ENCODE data around the gene PFKFB4. TPM values are rescaled to one million over a fixed set of nuclear protein-coding genes. Genes with fewer than 3 reads are reported as not detected.

Gene PFKFB4
- polyA plus RNA-seq, 1 donor = 17.3 TPM

DNA sequence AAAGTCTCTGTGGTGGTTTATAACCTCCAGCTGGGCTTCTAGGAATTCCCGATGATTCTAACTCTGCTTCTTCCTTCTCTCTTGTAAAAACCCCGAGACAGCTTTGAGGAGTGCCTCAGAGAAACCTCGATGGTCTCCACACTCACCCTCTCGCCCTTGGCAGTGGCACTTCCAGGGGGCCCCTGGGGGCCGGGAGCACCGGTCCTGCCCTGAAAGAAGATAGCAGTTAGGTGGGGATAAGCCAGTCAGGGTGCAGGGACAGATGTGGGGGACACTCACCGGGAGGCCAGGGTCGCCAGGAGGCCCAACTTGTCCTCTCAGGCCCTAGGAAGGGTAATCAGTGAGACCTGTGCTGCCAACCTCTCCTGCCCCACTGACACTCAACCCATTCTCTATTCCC lies 28.8 kb upstream of the PFKFB4 start:
- Histone ChIP-seq H3K4me3 (ENCODE audit: low read length) (no peak overlapping the region), H3K27me3 (ENCODE audit: control insufficient read depth, insufficient read depth, low read length) (peaks cover 2% of the 10 kb centered on the region), H3K36me3 (ENCODE audit: control insufficient read depth, insufficient read depth, low read length) (peaks cover 33% of the 10 kb centered on the region), H3K4me1 (ENCODE audit: control insufficient read depth, insufficient read depth, low read length) (no peaks in the 10 kb centered on the region), H3K27ac (ENCODE audit: low read length) (no peak overlapping the region), H3K9me3 (ENCODE audit: control insufficient read depth, low read depth, low read length) (no peaks in the 10 kb centered on the region)
- no CpG with 5 or more reads among the region's 8 CpGs for WGBS (ENCODE audit: insufficient coverage, low lambda C conversion rate)
- no peak for DNase-seq

DNA sequence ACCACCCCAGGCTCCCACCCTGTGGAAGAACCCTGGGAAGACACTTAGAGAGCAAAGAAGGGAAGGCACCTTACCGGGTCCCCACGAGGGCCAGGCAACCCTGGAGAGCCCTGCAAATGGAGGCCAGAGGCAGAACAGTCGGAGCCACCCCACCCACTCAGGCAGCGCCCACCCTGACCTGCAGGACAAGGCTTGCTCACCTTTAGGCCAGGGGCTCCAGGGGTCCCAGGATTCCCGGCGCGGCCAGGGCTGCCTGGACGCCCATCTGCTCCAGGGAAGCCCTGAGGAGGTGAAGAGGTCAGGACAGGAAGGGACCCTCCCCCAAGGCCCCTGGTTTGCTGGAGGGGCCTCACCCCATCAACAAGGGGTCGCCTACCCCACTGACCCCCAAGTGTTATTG lies 28.2 kb upstream of the PFKFB4 start:
- Histone ChIP-seq H3K4me3 (ENCODE audit: low read length) (no peak overlapping the region), H3K9me3 (ENCODE audit: control insufficient read depth, low read depth, low read length) (no peaks in the 10 kb centered on the region), H3K27ac (ENCODE audit: low read length) (no peak overlapping the region), H3K36me3 (ENCODE audit: control insufficient read depth, insufficient read depth, low read length) (peaks cover 34% of the 10 kb centered on the region), H3K27me3 (ENCODE audit: control insufficient read depth, insufficient read depth, low read length) (peaks cover 2% of the 10 kb centered on the region), H3K4me1 (ENCODE audit: control insufficient read depth, insufficient read depth, low read length) (no peaks in the 10 kb centered on the region)
- WGBS (ENCODE audit: insufficient coverage, low lambda C conversion rate) = no CpG with 5 or more reads among the region's 9 CpGs
- no peak for DNase-seq

DNA sequence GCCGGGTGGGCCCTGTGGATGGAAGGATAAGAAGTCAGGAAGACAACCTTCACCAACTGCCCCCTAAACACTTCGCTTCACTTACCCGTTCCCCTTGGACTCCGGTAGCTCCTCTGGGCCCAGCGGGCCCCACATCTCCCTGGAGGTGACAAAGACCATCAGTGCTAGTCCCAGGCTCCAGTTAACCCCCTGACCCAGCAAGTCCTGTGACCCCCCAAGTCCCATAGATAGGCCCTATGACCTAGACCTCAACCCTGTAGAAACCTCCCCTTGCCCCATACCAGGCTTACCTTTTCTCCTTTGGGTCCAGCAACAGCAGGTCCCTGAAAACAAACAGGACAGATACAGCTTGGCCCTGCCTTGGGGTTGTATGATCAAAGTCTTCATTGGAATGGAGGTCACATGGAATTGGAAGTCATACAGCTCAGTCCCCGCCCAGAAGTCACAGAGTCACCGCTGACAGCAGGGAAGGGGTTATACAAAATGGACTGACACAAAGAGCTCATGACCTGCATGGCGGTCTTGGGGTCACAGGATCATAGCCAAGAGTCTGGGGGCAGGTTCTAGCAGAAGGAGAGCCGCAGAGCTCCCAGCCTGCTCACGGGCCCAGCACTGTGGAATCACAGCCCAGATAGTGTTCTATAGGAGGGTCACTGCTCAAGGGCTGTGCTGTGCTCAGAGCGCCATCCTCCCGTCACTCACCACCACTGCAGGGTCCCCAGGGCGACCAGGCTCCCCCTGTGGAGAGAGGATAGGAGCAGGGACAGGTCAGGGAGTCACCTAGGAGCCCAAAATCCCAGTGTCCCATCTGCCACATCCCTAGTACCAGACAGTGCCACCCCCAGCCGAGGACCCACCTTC lies 25.2 kb upstream of the PFKFB4 start:
- Histone ChIP-seq H3K9me3 (ENCODE audit: control insufficient read depth, low read depth, low read length) (no peaks in the 10 kb centered on the region), H3K4me3 (ENCODE audit: low read length) (no peak overlapping the region), H3K27ac (ENCODE audit: low read length) (no peak overlapping the region), H3K4me1 (ENCODE audit: control insufficient read depth, insufficient read depth, low read length) (no peaks in the 10 kb centered on the region), H3K36me3 (ENCODE audit: control insufficient read depth, insufficient read depth, low read length) (peaks cover 28% of the 10 kb centered on the region), H3K27me3 (ENCODE audit: control insufficient read depth, insufficient read depth, low read length) (no peaks in the 10 kb centered on the region)
- WGBS (ENCODE audit: insufficient coverage, low lambda C conversion rate) = no CpG with 5 or more reads among the region's 14 CpGs
- no peak for DNase-seq

DNA sequence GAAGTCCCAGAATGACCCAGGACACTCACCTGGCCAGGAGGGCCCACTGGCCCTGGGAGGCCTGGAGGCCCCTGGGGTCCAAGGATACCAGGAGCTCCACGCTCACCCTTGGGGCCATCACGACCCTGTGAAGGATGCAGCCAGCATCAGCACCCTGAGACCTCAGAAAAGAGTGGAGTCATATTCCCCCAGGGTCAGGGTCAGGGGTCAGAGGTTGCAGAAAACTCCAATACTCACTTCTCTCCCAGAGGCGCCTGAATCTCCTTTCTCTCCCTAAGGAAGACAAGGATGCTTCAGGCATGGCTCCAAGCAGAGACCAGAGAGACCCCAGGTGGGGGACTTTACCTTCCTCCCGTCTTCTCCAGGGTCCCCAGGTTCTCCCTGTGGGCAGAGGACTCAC lies 20.0 kb upstream of the PFKFB4 start:
- Histone ChIP-seq H3K27me3 (ENCODE audit: control insufficient read depth, insufficient read depth, low read length) (no peaks in the 10 kb centered on the region), H3K4me3 (ENCODE audit: low read length) (no peak overlapping the region), H3K9me3 (ENCODE audit: control insufficient read depth, low read depth, low read length) (no peaks in the 10 kb centered on the region), H3K36me3 (ENCODE audit: control insufficient read depth, insufficient read depth, low read length) (peaks cover 12% of the 10 kb centered on the region), H3K27ac (ENCODE audit: low read length) (no peak overlapping the region), H3K4me1 (ENCODE audit: control insufficient read depth, insufficient read depth, low read length) (peaks cover 15% of the 10 kb centered on the region)
- WGBS (ENCODE audit: insufficient coverage, low lambda C conversion rate) = no CpG with 5 or more reads among the region's 4 CpGs
- DNase-seq = no peak

DNA sequence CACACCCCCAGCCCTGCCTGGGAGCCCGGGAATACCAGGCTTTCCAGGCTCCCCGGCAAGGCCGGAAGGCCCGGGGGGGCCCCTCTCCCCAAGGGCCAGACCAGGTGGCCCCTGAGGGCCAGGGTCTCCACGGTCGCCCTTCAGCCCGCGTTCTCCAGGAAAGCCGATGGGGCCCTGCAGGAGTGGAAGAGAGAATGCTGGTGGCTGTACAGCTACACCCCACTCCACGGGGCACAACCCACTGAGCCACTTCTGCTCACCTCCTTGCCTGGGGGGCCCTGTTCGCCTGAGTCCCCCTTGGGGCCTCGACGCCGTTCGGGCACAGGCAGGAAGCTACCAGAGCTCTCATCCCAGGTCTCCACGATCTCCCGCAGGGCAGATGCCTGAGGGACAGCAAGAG lies 18.8 kb upstream of the PFKFB4 start:
- Histone ChIP-seq H3K4me1 (ENCODE audit: control insufficient read depth, insufficient read depth, low read length) (peaks cover 15% of the 10 kb centered on the region), H3K36me3 (ENCODE audit: control insufficient read depth, insufficient read depth, low read length) (peaks cover 8% of the 10 kb centered on the region), H3K4me3 (ENCODE audit: low read length) (no peak overlapping the region), H3K27ac (ENCODE audit: low read length) (no peak overlapping the region), H3K27me3 (ENCODE audit: control insufficient read depth, insufficient read depth, low read length) (no peaks in the 10 kb centered on the region), H3K9me3 (ENCODE audit: control insufficient read depth, low read depth, low read length) (no peaks in the 10 kb centered on the region)
- no CpG with 5 or more reads among the region's 17 CpGs for WGBS (ENCODE audit: insufficient coverage, low lambda C conversion rate)
- no peak for DNase-seq

DNA sequence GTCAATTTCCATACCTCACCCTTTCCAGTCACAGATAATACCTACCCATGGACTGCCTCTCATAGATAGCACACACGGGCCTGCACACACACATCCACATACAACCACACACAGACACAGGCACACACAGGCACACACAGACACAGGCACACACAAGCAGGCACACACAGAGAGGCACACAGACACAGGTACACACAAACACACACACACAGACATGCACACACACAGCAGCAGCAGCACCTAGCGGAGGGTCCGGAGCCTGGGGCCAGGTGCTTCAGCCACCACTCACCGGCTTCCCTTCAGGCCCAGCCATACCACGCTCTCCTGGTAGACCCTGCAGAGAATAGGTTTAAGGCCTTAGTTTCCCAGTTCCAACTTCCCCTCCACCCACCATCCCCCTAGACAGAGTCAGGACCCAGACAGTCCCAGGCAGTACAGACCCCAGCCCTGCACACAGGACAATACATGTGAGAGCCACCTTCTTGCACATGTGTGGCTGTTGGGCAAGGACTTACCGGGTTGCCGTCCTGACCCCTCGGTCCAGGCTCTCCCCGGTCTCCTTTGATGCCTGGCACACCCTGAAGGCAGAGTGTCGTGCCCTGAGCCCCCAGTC lies 17.5 kb upstream of the PFKFB4 start:
- DNase-seq = no peak
- H3K36me3 ChIP-seq (ENCODE audit: control insufficient read depth, insufficient read depth, low read length) = peaks cover 7% of the 10 kb centered on the region
- WGBS (ENCODE audit: insufficient coverage, low lambda C conversion rate) = no CpG with 5 or more reads among the region's 10 CpGs

DNA sequence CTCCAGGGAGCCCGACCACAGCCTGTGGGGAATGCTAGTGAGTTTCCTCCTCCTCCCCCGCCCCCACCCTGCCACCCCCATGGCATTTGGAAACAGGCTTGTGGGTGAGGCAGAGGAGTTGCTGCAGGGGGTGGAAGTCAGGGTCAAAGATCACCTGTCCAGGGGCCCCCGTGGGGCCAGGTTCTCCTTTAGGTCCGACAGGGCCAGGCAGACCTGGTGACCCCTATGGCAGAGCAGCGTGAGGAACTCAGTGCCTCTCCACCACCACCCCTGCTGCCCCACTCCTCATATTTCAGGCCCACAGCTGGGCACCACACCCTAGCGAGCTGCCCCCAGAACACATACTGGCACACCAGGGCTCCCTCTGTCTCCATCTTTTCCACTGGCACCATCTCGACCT lies 15.9 kb upstream of the PFKFB4 start:
- WGBS (ENCODE audit: insufficient coverage, low lambda C conversion rate) = no CpG with 5 or more reads among the region's 7 CpGs
- no peaks in the 10 kb centered on the region for H3K27me3 ChIP-seq (ENCODE audit: control insufficient read depth, insufficient read depth, low read length)
- peaks cover 15% of the 10 kb centered on the region for H3K4me1 ChIP-seq (ENCODE audit: control insufficient read depth, insufficient read depth, low read length)
- no peaks in the 10 kb centered on the region for H3K9me3 ChIP-seq (ENCODE audit: control insufficient read depth, low read depth, low read length)
- peaks cover 7% of the 10 kb centered on the region for H3K36me3 ChIP-seq (ENCODE audit: control insufficient read depth, insufficient read depth, low read length)
- no peak for DNase-seq
- H3K27ac ChIP-seq (ENCODE audit: low read length) = no peak overlapping the region
- H3K4me3 ChIP-seq (ENCODE audit: low read length) = no peak overlapping the region

More for the DNA sequence above, 17.5 kb upstream of the PFKFB4 start:
- no peak overlapping the region for H3K27ac ChIP-seq (ENCODE audit: low read length)
- peaks cover 15% of the 10 kb centered on the region for H3K4me1 ChIP-seq (ENCODE audit: control insufficient read depth, insufficient read depth, low read length)
- no peaks in the 10 kb centered on the region for H3K27me3 ChIP-seq (ENCODE audit: control insufficient read depth, insufficient read depth, low read length)
- no peaks in the 10 kb centered on the region for H3K9me3 ChIP-seq (ENCODE audit: control insufficient read depth, low read depth, low read length)
- no peak overlapping the region for H3K4me3 ChIP-seq (ENCODE audit: low read length)

DNA sequence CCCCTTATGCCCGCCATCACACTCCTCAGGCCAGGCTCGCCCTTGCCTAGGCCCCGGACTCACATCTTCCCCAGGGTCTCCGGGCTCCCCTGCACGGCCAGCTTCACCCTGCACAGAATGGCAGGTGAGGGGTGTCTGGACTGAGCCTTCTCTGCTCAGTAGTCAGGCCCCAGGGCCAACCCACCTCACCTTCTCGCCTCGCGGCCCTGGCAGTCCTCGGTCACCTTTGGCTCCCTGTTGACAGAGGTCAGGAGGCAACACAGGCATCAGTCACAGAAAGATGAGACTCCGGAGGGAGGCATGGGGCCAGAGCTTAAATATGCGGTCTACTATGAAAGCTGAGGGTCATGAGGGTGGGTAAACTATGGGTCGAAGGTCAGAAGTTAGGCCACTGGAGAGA lies 15.3 kb upstream of the PFKFB4 start:
- WGBS (ENCODE audit: insufficient coverage, low lambda C conversion rate) = no CpG with 5 or more reads among the region's 12 CpGs
- H3K27ac ChIP-seq (ENCODE audit: low read length) = no peak overlapping the region
- H3K4me1 ChIP-seq (ENCODE audit: control insufficient read depth, insufficient read depth, low read length) = peaks cover 15% of the 10 kb centered on the region
- no peak overlapping the region for H3K4me3 ChIP-seq (ENCODE audit: low read length)
- no peaks in the 10 kb centered on the region for H3K9me3 ChIP-seq (ENCODE audit: control insufficient read depth, low read depth, low read length)
- no peaks in the 10 kb centered on the region for H3K27me3 ChIP-seq (ENCODE audit: control insufficient read depth, insufficient read depth, low read length)
- H3K36me3 ChIP-seq (ENCODE audit: control insufficient read depth, insufficient read depth, low read length) = peaks cover 3% of the 10 kb centered on the region
- no peak for DNase-seq

DNA sequence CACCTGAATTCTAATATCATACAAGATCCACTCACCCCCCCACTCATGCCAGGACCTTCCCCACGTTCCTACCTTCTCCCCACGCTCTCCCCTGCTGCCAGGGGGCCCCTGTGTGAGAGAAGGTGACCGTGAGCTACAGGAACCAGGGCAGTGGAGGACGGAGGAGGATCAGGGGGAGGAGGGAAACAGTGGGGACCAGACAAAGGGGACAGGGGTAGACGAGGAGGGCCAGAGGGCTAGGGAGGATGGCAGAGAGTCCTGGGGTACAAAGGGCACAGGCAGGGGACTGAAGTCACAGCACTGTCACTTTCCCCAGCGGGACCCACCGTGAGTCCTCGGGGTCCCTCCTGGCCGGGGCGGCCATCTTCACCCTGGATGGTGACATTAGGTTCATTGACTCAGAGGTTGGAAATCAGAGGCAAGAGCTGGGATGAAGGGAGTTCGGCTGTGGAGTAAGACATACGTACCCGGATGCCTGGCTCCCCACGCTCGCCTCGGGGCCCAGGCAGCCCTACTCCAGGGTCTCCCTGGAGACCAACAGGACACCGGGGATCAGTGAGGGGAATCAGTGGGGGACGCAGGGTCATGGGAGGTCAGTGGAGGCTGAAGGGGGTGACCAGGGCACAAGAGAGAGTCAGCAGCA lies 13.3 kb upstream of the PFKFB4 start:
- peaks cover 15% of the 10 kb centered on the region for H3K4me1 ChIP-seq (ENCODE audit: control insufficient read depth, insufficient read depth, low read length)
- H3K9me3 ChIP-seq (ENCODE audit: control insufficient read depth, low read depth, low read length) = no peaks in the 10 kb centered on the region
- no peaks in the 10 kb centered on the region for H3K27me3 ChIP-seq (ENCODE audit: control insufficient read depth, insufficient read depth, low read length)
- WGBS (ENCODE audit: insufficient coverage, low lambda C conversion rate) = no CpG with 5 or more reads among the region's 18 CpGs
- H3K36me3 ChIP-seq (ENCODE audit: control insufficient read depth, insufficient read depth, low read length) = peaks cover 7% of the 10 kb centered on the region
- H3K27ac ChIP-seq (ENCODE audit: low read length) = no peak overlapping the region
- no peak for DNase-seq
- no peak overlapping the region for H3K4me3 ChIP-seq (ENCODE audit: low read length)

DNA sequence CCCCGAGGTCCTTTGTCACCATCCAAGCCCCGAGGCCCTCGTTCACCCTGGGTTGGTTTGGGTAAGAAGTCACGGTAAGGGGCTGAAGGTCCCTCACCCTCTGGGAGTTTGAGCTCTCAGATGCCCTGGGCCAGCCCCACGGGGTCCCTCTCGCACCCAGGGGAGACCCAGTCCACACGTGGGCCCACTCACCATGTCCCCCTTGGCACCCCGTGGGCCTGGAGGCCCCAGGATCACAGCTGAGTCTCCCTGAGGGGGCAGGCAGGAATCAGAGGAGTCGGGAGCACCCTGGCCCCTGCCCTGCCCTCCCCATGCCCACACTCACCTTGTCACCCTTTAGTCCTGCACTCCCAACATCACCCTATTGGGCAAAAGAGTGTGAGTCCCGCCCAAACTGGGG lies 12.8 kb upstream of the PFKFB4 start:
- Histone ChIP-seq H3K9me3 (ENCODE audit: control insufficient read depth, low read depth, low read length) (no peaks in the 10 kb centered on the region), H3K27ac (ENCODE audit: low read length) (no peak overlapping the region), H3K4me3 (ENCODE audit: low read length) (no peak overlapping the region), H3K4me1 (ENCODE audit: control insufficient read depth, insufficient read depth, low read length) (peaks cover 15% of the 10 kb centered on the region), H3K36me3 (ENCODE audit: control insufficient read depth, insufficient read depth, low read length) (peaks cover 7% of the 10 kb centered on the region), H3K27me3 (ENCODE audit: control insufficient read depth, insufficient read depth, low read length) (no peaks in the 10 kb centered on the region)
- no CpG with 5 or more reads among the region's 10 CpGs for WGBS (ENCODE audit: insufficient coverage, low lambda C conversion rate)
- DNase-seq = no peak
